LNCaP clone FGC (cell line): Measurements from ENCODE around the gene MEF2B.

Experiments used
- DNase-seq: peaks from one replicate; pipeline ENCODE4 v3.0.0-alpha.2; 2011; ENCODE audit warnings: low read depth
- H3K4me3 ChIP-seq: 2 replicates; pipeline ENCODE4 v1.5.1; 2011; ENCODE audit warnings: mild to moderate bottlenecking, low read depth, low read length, control low read depth
- CTCF ChIP-seq: IDR thresholded peaks from 2 replicates; pipeline ENCODE4 v1.5.1; 2012; ENCODE audit warnings: mild to moderate bottlenecking; ENCODE audit not compliant: control insufficient read depth, insufficient read depth; ENCODE audit errors: extremely low read depth

Gene MEF2B

GRCh38 chr19:19170053-19170872 lies at the start of gene MEF2B:
TSS of gene MEF2B (minus strand) at chr19:19170263. CDS start at chr19:19150735, 19,528 bp downstream.
- no peak for TF ChIP-seq CTCF
- H3K4me3 ChIP-seq = peak within 1 kb of the TSS; percentile 28
- DNase-seq = no peak

GRCh38 chr19:19218911-19219310 lies 48.8 kb upstream of the MEF2B start:
- H3K4me3 ChIP-seq = no peak overlapping the region
- no peak for TF ChIP-seq CTCF
- no peak for DNase-seq

- peak; percentile 33 for DNase-seq
- no peak overlapping the region for H3K4me3 ChIP-seq
These were observed 47.0 kb upstream of the MEF2B start for GRCh38 chr19:19217099-19217498.

GRCh38 chr19:19215792-19216191 lies 45.7 kb upstream of the MEF2B start:
- TF ChIP-seq CTCF = no peak
- no peak for DNase-seq
- H3K4me3 ChIP-seq = no peak overlapping the region

More at GRCh38 chr19:19217099-19217498, 47.0 kb upstream of the MEF2B start:
- TF ChIP-seq CTCF = no peak

GRCh38 chr19:19214892-19215291 lies 44.8 kb upstream of the MEF2B start:
- DNase-seq = no peak
- H3K4me3 ChIP-seq = no peak overlapping the region
- TF ChIP-seq CTCF = no peak

GRCh38 chr19:19214159-19214490 lies 44.1 kb upstream of the MEF2B start:
- H3K4me3 ChIP-seq = no peak overlapping the region
- TF ChIP-seq CTCF = no peak
- no peak for DNase-seq
